HepG2 (cell line): ENCODE data around the gene INF2. TPM values are rescaled to one million over a fixed set of nuclear protein-coding genes. Genes with fewer than 3 reads are reported as not detected.

ENCODE experiments used
- ATRX ChIP-seq: sonication (generic); formaldehyde crosslinking; IDR thresholded peaks from 2 replicates; pipeline ENCODE4 v1.4.0; 2020; ENCODE audit warnings: missing genetic modification reagents, borderline replicate concordance
- BCL3 ChIP-seq: sonication (generic); formaldehyde crosslinking; IDR thresholded peaks from 2 replicates; pipeline ENCODE4 v1.5.1; 2020; ENCODE audit warnings: mild to moderate bottlenecking, missing genetic modification reagents, moderate library complexity
- CSRNP2 ChIP-seq: sonication (generic); formaldehyde crosslinking; conservative IDR thresholded peaks from 2 replicates; pipeline ENCODE4 v1.8.0; 2022; ENCODE audit warnings: low read depth, missing genetic modification reagents
- FUBP1 ChIP-seq: sonication (generic); formaldehyde crosslinking; IDR thresholded peaks from 2 replicates; pipeline ENCODE4 v1.5.1; 2020; ENCODE audit warnings: missing genetic modification reagents, mild to moderate bottlenecking, borderline replicate concordance
- XBP1 ChIP-seq: sonication (generic); formaldehyde crosslinking; IDR thresholded peaks from 2 replicates; pipeline ENCODE4 v1.5.0; 2020; ENCODE audit warnings: missing genetic modification reagents
- ZBTB3 ChIP-seq: sonication (generic); formaldehyde crosslinking; IDR thresholded peaks from 2 replicates; pipeline ENCODE4 v1.4.0; 2020; ENCODE audit warnings: low read depth, mild to moderate bottlenecking, moderate library complexity, missing genetic modification reagents, borderline replicate concordance
- ZBTB43 ChIP-seq: sonication (generic); formaldehyde crosslinking; conservative IDR thresholded peaks from 2 replicates; pipeline ENCODE4 v1.4.0; 2020; ENCODE audit warnings: missing genetic modification reagents
- ZNF18 ChIP-seq: sonication (generic); formaldehyde crosslinking; IDR thresholded peaks from 2 replicates; pipeline ENCODE4 v1.8.0; 2022; ENCODE audit warnings: mild to moderate bottlenecking, missing genetic modification reagents; ENCODE audit not compliant: insufficient replicate concordance
- ZNF281 ChIP-seq: sonication (generic); formaldehyde crosslinking; IDR thresholded peaks from 2 replicates; pipeline ENCODE4 v1.4.0; 2020; ENCODE audit warnings: missing genetic modification reagents, borderline replicate concordance
- ZNF333 ChIP-seq: sonication (generic); formaldehyde crosslinking; IDR thresholded peaks from 2 replicates; pipeline ENCODE4 v1.4.0; 2020; ENCODE audit warnings: mild to moderate bottlenecking, missing genetic modification reagents, borderline replicate concordance
- ZNF337 ChIP-seq: sonication (generic); formaldehyde crosslinking; IDR thresholded peaks from 2 replicates; pipeline ENCODE4 v1.5.1; 2020; ENCODE audit warnings: missing genetic modification reagents, low read depth, mild to moderate bottlenecking, borderline replicate concordance
- ZNF446 ChIP-seq: sonication (generic); formaldehyde crosslinking; IDR thresholded peaks from 2 replicates; pipeline ENCODE4 v1.5.0; 2020; ENCODE audit warnings: mild to moderate bottlenecking, missing genetic modification reagents
- ZNF550 ChIP-seq: sonication (generic); formaldehyde crosslinking; IDR thresholded peaks from 2 replicates; pipeline ENCODE4 v1.4.0; 2020; ENCODE audit warnings: mild to moderate bottlenecking, missing genetic modification reagents, borderline replicate concordance
- ZNF691 ChIP-seq: sonication (generic); formaldehyde crosslinking; IDR thresholded peaks from 2 replicates; pipeline ENCODE4 v1.4.0; 2020; ENCODE audit warnings: missing genetic modification reagents, low read depth, mild to moderate bottlenecking, borderline replicate concordance
- polyA plus RNA-seq, 8 experiments: library from polyadenylated mRNA; depleted of rRNA in 3 of 8; stranded (reverse) in 7 of 8; unstranded in 1 of 8; fragments of >200 nt; fragmentation: Illumina TruSeq in 4 of 8; extraction: Trizol in 4 of 8; gene quantifications; 2 replicates each; pipeline versions ENCODE4 v1.2.1 to v1.2.3, GENCODE V29; 2011 to 2016; ENCODE audit warnings: low read depth in 4 of 8, missing spikeins in 1 of 8, mixed read lengths in 1 of 8; ENCODE audit not compliant: insufficient read depth in 1 of 8
- total RNA-seq, 5 experiments: library from RNA; depleted of rRNA; stranded (reverse); fragments of >200 nt; fragmentation: Illumina TruSeq; extraction: Trizol; gene quantifications; 2 replicates each; pipeline ENCODE4 v1.2.3, GENCODE V29; 2016; ENCODE audit warnings: low read depth in 1 of 5

The INF2 gene
- total and polyA plus RNA-seq, 2 of the 13 experiments (the other 11 are each of a cell fraction or from before 2014, with no cell fraction given) = 16.4 to 26.4 TPM

- 0 out of 2 replicates have a peak, but pooled peaks have one; percentile 27 for TF ChIP-seq ZNF691
- TF ChIP-seq XBP1 (CRISPR knock-in tag) = no peak
- TF ChIP-seq CSRNP2 (CRISPR knock-in tag) = no peak
- TF ChIP-seq ZNF550 (CRISPR knock-in tag) = no peak
- TF ChIP-seq FUBP1 (CRISPR knock-in tag) = no peak
- 0 out of 2 replicates have a peak, but pooled peaks have one; percentile 33 for TF ChIP-seq ZNF337 (CRISPR knock-in tag)
- TF ChIP-seq BCL3 (CRISPR knock-in tag) = no peak
- no peak for TF ChIP-seq ZBTB3
- 0 out of 2 replicates have a peak, but pooled peaks have one; percentile 32 for TF ChIP-seq ZNF446 (CRISPR knock-in tag)
- no peak for TF ChIP-seq ZBTB43 (CRISPR knock-in tag)
- no peak for TF ChIP-seq ZNF281 (CRISPR knock-in tag)
- 0 out of 2 replicates have a peak, but pooled peaks have one; percentile 45 for TF ChIP-seq ZNF333 (CRISPR knock-in tag)
- TF ChIP-seq ZNF18 (CRISPR knock-in tag) = no peak
- no peak for TF ChIP-seq ATRX
These were observed 33.7 kb downstream of the INF2 start (continued) for GRCh38 chr14:104722938-104723650.
